ENCODE measurements around the gene MRPS24. TPM values are rescaled to one million over a fixed set of nuclear protein-coding genes. Genes with fewer than 3 reads are reported as not detected.
"Not testable (repeated sequence)": the region's sequence is repeated elsewhere in the genome, so short reads cannot be mapped to it uniquely, and the experiment has no call there.

Gene MRPS24
- total and polyA plus RNA-seq, 4 donors = 53.6 to 112 (median 83.7) TPM

- Histone ChIP-seq H3K9me3 (ENCODE audit: control insufficient read depth, low read length) (no peaks in the 10 kb centered on the region), H3K4me3 (ENCODE audit: low read length in 2 of 2) (no peak overlapping the region), H3K36me3 (ENCODE audit: control insufficient read depth in 1 of 2, insufficient read depth in 2 of 2, low read length in 1 of 2) (no peaks in the 10 kb centered on the region), H3K27me3 (ENCODE audit: control insufficient read depth in 1 of 2, insufficient read depth in 2 of 2, low read length in 1 of 2) (no peaks in the 10 kb centered on the region), H3K27ac (ENCODE audit: low read depth in 1 of 2, low read length in 2 of 2) (no peak overlapping the region), H3K4me1 (ENCODE audit: control insufficient read depth in 1 of 2, insufficient read depth in 2 of 2, low read length in 2 of 2) (no peaks in the 10 kb centered on the region)
- WGBS, 2 donors = 95 to 96% methylated on average over 5 of the region's 5 CpGs
- intact Hi-C loops (cut with DNase I) = loop anchor here in 1 of 2 donors (5.0 kb wide), 1 partner anchor 35 kb away; the partner anchor contains the start of gene MRPS24
- no peak for ATAC-seq (ENCODE audit: low FRiP score)
- DNase-seq = no peak
These were observed 33.3 kb upstream of the MRPS24 start for GRCh38 chr7:43902542-43903054.

GRCh38 chr7:43898571-43898970, 29.3 kb upstream of the MRPS24 start:
- intact Hi-C loops (cut with DNase I); H3K27me3 ChIP-seq (ENCODE audit: control insufficient read depth in 1 of 2, insufficient read depth in 2 of 2, low read length in 1 of 2); DNase-seq; H3K4me1 ChIP-seq (ENCODE audit: control insufficient read depth in 1 of 2, insufficient read depth in 2 of 2, low read length in 2 of 2); H3K36me3 ChIP-seq (ENCODE audit: control insufficient read depth in 1 of 2, insufficient read depth in 2 of 2, low read length in 1 of 2); ATAC-seq (ENCODE audit: low FRiP score); H3K4me3 ChIP-seq (ENCODE audit: low read length in 2 of 2); H3K9me3 ChIP-seq (ENCODE audit: control insufficient read depth, low read length); H3K27ac ChIP-seq (ENCODE audit: low read depth in 1 of 2, low read length in 2 of 2): not testable (repeated sequence)
- 95 to 97% methylated on average over 2 of the region's 2 CpGs for WGBS, 2 donors

- ATAC-seq (ENCODE audit: low FRiP score) = no peak
- Histone ChIP-seq H3K4me1 (ENCODE audit: control insufficient read depth in 1 of 2, insufficient read depth in 2 of 2, low read length in 2 of 2) (no peaks in the 10 kb centered on the region), H3K27me3 (ENCODE audit: control insufficient read depth in 1 of 2, insufficient read depth in 2 of 2, low read length in 1 of 2) (no peaks in the 10 kb centered on the region), H3K36me3 (ENCODE audit: control insufficient read depth in 1 of 2, insufficient read depth in 2 of 2, low read length in 1 of 2) (no peaks in the 10 kb centered on the region), H3K4me3 (ENCODE audit: low read length in 2 of 2) (no peak overlapping the region), H3K27ac (ENCODE audit: low read depth in 1 of 2, low read length in 2 of 2) (no peak overlapping the region), H3K9me3 (ENCODE audit: control insufficient read depth, low read length) (no peaks in the 10 kb centered on the region)
- 95 to 96% methylated on average over 8 of the region's 8 CpGs for WGBS, 2 donors
- DNase-seq = no peak
- intact Hi-C loops (cut with DNase I) = no loop called here
These were observed 26.6 kb upstream of the MRPS24 start for GRCh38 chr7:43895847-43896415.

GRCh38 chr7:43891069-43891955, 22.0 kb upstream of the MRPS24 start:
- DNase-seq (no peak), ATAC-seq (ENCODE audit: low FRiP score) (no peak)
- Histone ChIP-seq H3K27me3 (ENCODE audit: control insufficient read depth in 1 of 2, insufficient read depth in 2 of 2, low read length in 1 of 2) (no peaks in the 10 kb centered on the region), H3K36me3 (ENCODE audit: control insufficient read depth in 1 of 2, insufficient read depth in 2 of 2, low read length in 1 of 2) (no peaks in the 10 kb centered on the region), H3K27ac (ENCODE audit: low read depth in 1 of 2, low read length in 2 of 2) (no peak overlapping the region), H3K4me3 (ENCODE audit: low read length in 2 of 2) (no peak overlapping the region), H3K4me1 (ENCODE audit: control insufficient read depth in 1 of 2, insufficient read depth in 2 of 2, low read length in 2 of 2) (no peaks in the 10 kb centered on the region), H3K9me3 (ENCODE audit: control insufficient read depth, low read length) (no peaks in the 10 kb centered on the region)
- 87 to 88% methylated on average over 12 of the region's 12 CpGs for WGBS, 2 donors
- intact Hi-C loops (cut with DNase I) = no loop called here

GRCh38 chr7:43890468-43890867, 21.2 kb upstream of the MRPS24 start:
- DNase-seq = no peak
- H3K27me3 ChIP-seq (ENCODE audit: control insufficient read depth in 1 of 2, insufficient read depth in 2 of 2, low read length in 1 of 2) = no peaks in the 10 kb centered on the region
- no peak overlapping the region for H3K4me3 ChIP-seq (ENCODE audit: low read length in 2 of 2)
- no peak for ATAC-seq (ENCODE audit: low FRiP score)
- H3K4me1 ChIP-seq (ENCODE audit: control insufficient read depth in 1 of 2, insufficient read depth in 2 of 2, low read length in 2 of 2) = no peaks in the 10 kb centered on the region
- WGBS, 2 donors = 92 to 94% methylated on average over 6 of the region's 6 CpGs
- H3K36me3 ChIP-seq (ENCODE audit: control insufficient read depth in 1 of 2, insufficient read depth in 2 of 2, low read length in 1 of 2) = no peaks in the 10 kb centered on the region
- intact Hi-C loops (cut with DNase I) = no loop called here
- H3K9me3 ChIP-seq (ENCODE audit: control insufficient read depth, low read length) = no peaks in the 10 kb centered on the region
- no peak overlapping the region for H3K27ac ChIP-seq (ENCODE audit: low read depth in 1 of 2, low read length in 2 of 2)

- no peak overlapping the region for H3K27ac ChIP-seq (ENCODE audit: low read depth in 1 of 2, low read length in 2 of 2)
- no peaks in the 10 kb centered on the region for H3K4me1 ChIP-seq (ENCODE audit: control insufficient read depth in 1 of 2, insufficient read depth in 2 of 2, low read length in 2 of 2)
- ATAC-seq (ENCODE audit: low FRiP score) (no peak), DNase-seq (no peak)
- intact Hi-C loops (cut with DNase I) = no loop called here
- no peak overlapping the region for H3K4me3 ChIP-seq (ENCODE audit: low read length in 2 of 2)
- H3K9me3 ChIP-seq (ENCODE audit: control insufficient read depth, low read length) = no peaks in the 10 kb centered on the region
- H3K36me3 ChIP-seq (ENCODE audit: control insufficient read depth in 1 of 2, insufficient read depth in 2 of 2, low read length in 1 of 2) = no peaks in the 10 kb centered on the region
- H3K27me3 ChIP-seq (ENCODE audit: control insufficient read depth in 1 of 2, insufficient read depth in 2 of 2, low read length in 1 of 2) = no peaks in the 10 kb centered on the region
- 89 to 90% methylated on average over 7 of the region's 7 CpGs for WGBS, 2 donors
These were observed 20.0 kb upstream of the MRPS24 start for GRCh38 chr7:43888993-43889945.

GRCh38 chr7:43884617-43885016, 15.3 kb upstream of the MRPS24 start:
- no peak for DNase-seq
- intact Hi-C loops (cut with DNase I) = no loop called here
- ATAC-seq (ENCODE audit: low FRiP score) = no peak
- Histone ChIP-seq H3K9me3 (ENCODE audit: control insufficient read depth, low read length) (no peaks in the 10 kb centered on the region), H3K4me1 (ENCODE audit: control insufficient read depth in 1 of 2, insufficient read depth in 2 of 2, low read length in 2 of 2) (peaks cover 0 to 3% of the 10 kb centered on the region in 2 donors), H3K27me3 (ENCODE audit: control insufficient read depth in 1 of 2, insufficient read depth in 2 of 2, low read length in 1 of 2) (no peaks in the 10 kb centered on the region), H3K4me3 (ENCODE audit: low read length in 2 of 2) (no peak overlapping the region), H3K36me3 (ENCODE audit: control insufficient read depth in 1 of 2, insufficient read depth in 2 of 2, low read length in 1 of 2) (no peaks in the 10 kb centered on the region), H3K27ac (ENCODE audit: low read depth in 1 of 2, low read length in 2 of 2) (no peak overlapping the region)
- whole genome bisulfite sequencing, 2 donors = 78% methylated on average over 4 of the region's 4 CpGs

- Histone ChIP-seq H3K27me3 (ENCODE audit: control insufficient read depth in 1 of 2, insufficient read depth in 2 of 2, low read length in 1 of 2) (no peaks in the 10 kb centered on the region), H3K9me3 (ENCODE audit: control insufficient read depth, low read length) (no peaks in the 10 kb centered on the region), H3K4me1 (ENCODE audit: control insufficient read depth in 1 of 2, insufficient read depth in 2 of 2, low read length in 2 of 2) (peaks cover 0 to 3% of the 10 kb centered on the region in 2 donors), H3K4me3 (ENCODE audit: low read length in 2 of 2) (no peak overlapping the region), H3K36me3 (ENCODE audit: control insufficient read depth in 1 of 2, insufficient read depth in 2 of 2, low read length in 1 of 2) (no peaks in the 10 kb centered on the region), H3K27ac (ENCODE audit: low read depth in 1 of 2, low read length in 2 of 2) (no peak overlapping the region)
- intact Hi-C loops (cut with DNase I) = no loop called here
- ATAC-seq (ENCODE audit: low FRiP score) (no peak), DNase-seq (no peak)
- WGBS, 2 donors = 74 to 76% methylated on average over 4 of the region's 4 CpGs
These were observed 14.9 kb upstream of the MRPS24 start for GRCh38 chr7:43884209-43884608.

All from aorta (tissue), 5 donors.